Progenitor cell of endocrine pancreas (in vitro differentiated cells): ENCODE measurements around the gene PAK5. TPM values are rescaled to one million over a fixed set of nuclear protein-coding genes. Genes with fewer than 3 reads are reported as not detected.

Experiments used
- DNase-seq: peaks from one replicate; pipeline ENCODE4 v3.0.0; 2021; ENCODE audit warnings: low spot score; ENCODE audit not compliant: unreplicated experiment
- H3K27ac Mint-ChIP-seq: 2 replicates; pipeline ENCODE4 v1.8.0; 2021; ENCODE audit warnings: mild to moderate bottlenecking, moderate library complexity, mixed read lengths
- H3K27me3 Mint-ChIP-seq: 2 replicates; pipeline ENCODE4 v1.8.0; 2021; ENCODE audit warnings: mixed read lengths
- H3K36me3 Mint-ChIP-seq: 2 replicates; pipeline ENCODE4 v1.8.0; 2022; ENCODE audit warnings: mixed read lengths; ENCODE audit not compliant: insufficient read depth
- H3K4me1 Mint-ChIP-seq: 2 replicates; pipeline ENCODE4 v1.8.0; 2021; ENCODE audit warnings: low read depth, mixed read lengths
- H3K4me3 Mint-ChIP-seq: 2 replicates; pipeline ENCODE4 v1.8.0; 2021; ENCODE audit warnings: low read depth, mild to moderate bottlenecking, moderate library complexity, mixed read lengths
- H3K9me3 Mint-ChIP-seq: 2 replicates; pipeline ENCODE4 v1.8.0; 2021; ENCODE audit warnings: low read depth, mixed read lengths
- CTCF ChIP-seq: fragments of 200-600 bp; sonication (generic); IDR thresholded peaks from one replicate; pipeline ENCODE4 v1.5.0; 2021; ENCODE audit warnings: antibody characterized with exemption, mild to moderate bottlenecking; ENCODE audit not compliant: unreplicated experiment
- total RNA-seq: library from RNA; stranded (reverse); gene quantifications from 2 replicates; pipeline ENCODE4 v1.2.1, GENCODE V29; 2021

Gene PAK5
- total RNA-seq, 1 donor from 2014 or later = 12.2 TPM

- Mint-ChIP-seq H3K4me1 (no peaks in the 10 kb centered on the region), H3K27ac (no peak overlapping the region), H3K4me3 (no peak overlapping the region), H3K36me3 (peaks cover 7% of the 10 kb centered on the region), H3K27me3 (no peaks in the 10 kb centered on the region), H3K9me3 (no peaks in the 10 kb centered on the region)
- TF ChIP-seq CTCF = no peak
- no peak for DNase-seq
Observed at GRCh38 chr20:9565910-9566550, 272.8 kb downstream of the PAK5 start.

- peaks cover 17% of the 10 kb centered on the region for H3K36me3 Mint-ChIP-seq
Observed at GRCh38 chr20:9557411-9557810, 281.5 kb downstream of the PAK5 start.

GRCh38 chr20:9555781-9556180 lies 283.1 kb downstream of the PAK5 start:
- Mint-ChIP-seq H3K36me3 (peaks cover 16% of the 10 kb centered on the region), H3K4me1 (no peaks in the 10 kb centered on the region), H3K27ac (no peak overlapping the region), H3K27me3 (no peaks in the 10 kb centered on the region), H3K4me3 (no peak overlapping the region), H3K9me3 (peaks cover 4% of the 10 kb centered on the region)
- no peak for DNase-seq
- no peak for TF ChIP-seq CTCF

More at GRCh38 chr20:9557411-9557810, 281.5 kb downstream of the PAK5 start:
- no peak overlapping the region for H3K27ac Mint-ChIP-seq
- H3K4me1 Mint-ChIP-seq = no peaks in the 10 kb centered on the region
- H3K27me3 Mint-ChIP-seq = no peaks in the 10 kb centered on the region
- H3K9me3 Mint-ChIP-seq = peaks cover 4% of the 10 kb centered on the region
- DNase-seq = no peak
- no peak overlapping the region for H3K4me3 Mint-ChIP-seq
- no peak for TF ChIP-seq CTCF

- Mint-ChIP-seq H3K9me3 (no peaks in the 10 kb centered on the region), H3K27ac (no peak overlapping the region), H3K4me1 (no peaks in the 10 kb centered on the region), H3K27me3 (no peaks in the 10 kb centered on the region), H3K4me3 (no peak overlapping the region), H3K36me3 (peaks cover 6% of the 10 kb centered on the region)
- no peak for TF ChIP-seq CTCF
- DNase-seq = no peak
Observed at GRCh38 chr20:9551808-9552550, 286.9 kb downstream of the PAK5 start.

GRCh38 chr20:9550871-9551270 lies 288.0 kb downstream of the PAK5 start:
- TF ChIP-seq CTCF = no peak
- Mint-ChIP-seq H3K27me3 (no peaks in the 10 kb centered on the region), H3K27ac (no peak overlapping the region), H3K9me3 (no peaks in the 10 kb centered on the region), H3K4me1 (no peaks in the 10 kb centered on the region), H3K36me3 (peaks cover 6% of the 10 kb centered on the region), H3K4me3 (no peak overlapping the region)
- no peak for DNase-seq
